ENCODE results near the gene CCDC12.

GRCh38 chr3:47002171-47003055 is 25.9 kb upstream of the CCDC12 start:
- TF ChIP-seq FOXA1 (IDR thresholded peaks at IDR 0.05) (no peak), ZNF384 (IDR thresholded peaks at IDR 0.05) (no peak), SUZ12 (IDR thresholded peaks at IDR 0.05) (no peak)
